Endothelial cell (in vitro differentiated cells): Measurements from ENCODE around the gene SCNN1B. TPM values are rescaled to one million over a fixed set of nuclear protein-coding genes. Genes with fewer than 3 reads are reported as not detected.

Experiments used
- DNase-seq: peaks from one replicate; pipeline ENCODE4 v3.0.0; 2021; ENCODE audit warnings: low spot score
- H3K27ac Mint-ChIP-seq: one replicate; pipeline ENCODE4 v1.8.0; 2021; ENCODE audit warnings: mixed read lengths, inconsistent platforms; ENCODE audit not compliant: unreplicated experiment
- H3K27me3 Mint-ChIP-seq: one replicate; pipeline ENCODE4 v1.8.0; 2021; ENCODE audit warnings: mild to moderate bottlenecking, moderate library complexity, mixed read lengths, inconsistent platforms; ENCODE audit not compliant: unreplicated experiment
- H3K36me3 Mint-ChIP-seq: one replicate; pipeline ENCODE4 v1.8.0; 2021; ENCODE audit warnings: mild to moderate bottlenecking, low read depth, mixed read lengths, inconsistent platforms; ENCODE audit not compliant: unreplicated experiment
- H3K4me1 Mint-ChIP-seq: one replicate; pipeline ENCODE4 v1.8.0; 2021; ENCODE audit warnings: mild to moderate bottlenecking, mixed read lengths, inconsistent platforms; ENCODE audit not compliant: unreplicated experiment
- H3K4me3 Mint-ChIP-seq: one replicate; pipeline ENCODE4 v1.8.0; 2021; ENCODE audit warnings: mild to moderate bottlenecking, mixed read lengths, inconsistent platforms; ENCODE audit not compliant: unreplicated experiment
- H3K9me3 Mint-ChIP-seq: one replicate; pipeline ENCODE4 v1.8.0; 2021; ENCODE audit warnings: mixed read lengths, inconsistent platforms; ENCODE audit not compliant: unreplicated experiment
- CTCF ChIP-seq: fragments of 200-600 bp; sonication (generic); IDR thresholded peaks from one replicate; pipeline ENCODE4 v1.5.0; 2021; ENCODE audit warnings: antibody characterized with exemption; ENCODE audit not compliant: unreplicated experiment
- total RNA-seq: library from RNA; stranded (reverse); fragmentation: NEBNext Ultra II Directional; extraction: Animal tissue kit (Norgen Biotek cat#: 25700); gene quantifications from one replicate; pipeline ENCODE4 v1.2.1, GENCODE V29; 2021; ENCODE audit not compliant: unreplicated experiment

The SCNN1B gene
- total RNA-seq, 1 donor from 2014 or later: not detected

- H3K36me3 Mint-ChIP-seq: peaks cover 4% of the 10 kb centered on the region
- H3K27me3 Mint-ChIP-seq: no peaks in the 10 kb centered on the region
- H3K27ac Mint-ChIP-seq: no peak overlapping the region
- no peak overlapping the region for H3K4me3 Mint-ChIP-seq
- H3K4me1 Mint-ChIP-seq: no peaks in the 10 kb centered on the region
- no peaks in the 10 kb centered on the region for H3K9me3 Mint-ChIP-seq
- no peak for TF ChIP-seq CTCF
- DNase-seq: no peak
These were observed 49.3 kb downstream of the SCNN1B start for GRCh38 chr16:23351360-23351759.

- no peaks in the 10 kb centered on the region for H3K27me3 Mint-ChIP-seq
- no peak overlapping the region for H3K4me3 Mint-ChIP-seq
- no peak for TF ChIP-seq CTCF
- H3K4me1 Mint-ChIP-seq: no peaks in the 10 kb centered on the region
- no peak overlapping the region for H3K27ac Mint-ChIP-seq
- peaks cover 4% of the 10 kb centered on the region for H3K36me3 Mint-ChIP-seq
- no peak for DNase-seq
- no peaks in the 10 kb centered on the region for H3K9me3 Mint-ChIP-seq
These were observed 51.3 kb downstream of the SCNN1B start for GRCh38 chr16:23353440-23353839.

GRCh38 chr16:23354246-23354645, 52.1 kb downstream of the SCNN1B start:
- TF ChIP-seq CTCF: no peak
- H3K4me3 Mint-ChIP-seq: no peak overlapping the region
- H3K4me1 Mint-ChIP-seq: peaks cover 2% of the 10 kb centered on the region
- H3K27ac Mint-ChIP-seq: no peak overlapping the region
- H3K9me3 Mint-ChIP-seq: no peaks in the 10 kb centered on the region
- H3K36me3 Mint-ChIP-seq: peaks cover 4% of the 10 kb centered on the region
- H3K27me3 Mint-ChIP-seq: no peaks in the 10 kb centered on the region
- DNase-seq: no peak

- TF ChIP-seq CTCF: no peak
- peaks cover 6% of the 10 kb centered on the region for H3K4me1 Mint-ChIP-seq
- H3K36me3 Mint-ChIP-seq: peaks cover 4% of the 10 kb centered on the region
- no peak for DNase-seq
- H3K27ac Mint-ChIP-seq: no peak overlapping the region
- no peak overlapping the region for H3K4me3 Mint-ChIP-seq
- H3K27me3 Mint-ChIP-seq: no peaks in the 10 kb centered on the region
- H3K9me3 Mint-ChIP-seq: no peaks in the 10 kb centered on the region
These were observed 53.1 kb downstream of the SCNN1B start for GRCh38 chr16:23355106-23355670.

- no peaks in the 10 kb centered on the region for H3K27me3 Mint-ChIP-seq
- H3K4me1 Mint-ChIP-seq: peaks cover 6% of the 10 kb centered on the region
- H3K9me3 Mint-ChIP-seq: no peaks in the 10 kb centered on the region
- TF ChIP-seq CTCF: no peak
- no peak overlapping the region for H3K27ac Mint-ChIP-seq
- DNase-seq: no peak
- no peak overlapping the region for H3K4me3 Mint-ChIP-seq
- H3K36me3 Mint-ChIP-seq: peaks cover 4% of the 10 kb centered on the region
These were observed 54.8 kb downstream of the SCNN1B start for GRCh38 chr16:23356941-23357340.
